Thyroid gland (tissue), 4 donors: Measurements from ENCODE around the gene P2RX4.
"Not testable (repeated sequence)": the region's sequence is repeated elsewhere in the genome, so short reads cannot be mapped to it uniquely, and the experiment has no call there.

Source experiments
- POLR2A ChIP-seq, 2 donors: fragments of 450-650 bp; IDR thresholded peaks; one replicate each; pipeline ENCODE4 v1.6.1; 2017; ENCODE audit warnings: antibody characterized with exemption in 2 of 2, mild to moderate bottlenecking in 2 of 2, moderate library complexity in 1 of 2
- TF ChIP-seq, protein P1 (sequence below), 6 experiments: fragments of 200-600 bp in 3 of 6; fragments of 450-650 bp in 3 of 6; sonication (generic) in 3 of 6; IDR thresholded peaks; one replicate each; pipeline ENCODE4 v1.5.1; 2016 to 2019; ENCODE audit warnings: antibody characterized with exemption in 6 of 6, mild to moderate bottlenecking in 2 of 6, inconsistent platforms in 1 of 6, moderate library complexity in 1 of 6

GRCh38 chr12:121280531-121280930, 70.6 kb downstream of the P2RX4 start:
- TF ChIP-seq, protein P1, sequence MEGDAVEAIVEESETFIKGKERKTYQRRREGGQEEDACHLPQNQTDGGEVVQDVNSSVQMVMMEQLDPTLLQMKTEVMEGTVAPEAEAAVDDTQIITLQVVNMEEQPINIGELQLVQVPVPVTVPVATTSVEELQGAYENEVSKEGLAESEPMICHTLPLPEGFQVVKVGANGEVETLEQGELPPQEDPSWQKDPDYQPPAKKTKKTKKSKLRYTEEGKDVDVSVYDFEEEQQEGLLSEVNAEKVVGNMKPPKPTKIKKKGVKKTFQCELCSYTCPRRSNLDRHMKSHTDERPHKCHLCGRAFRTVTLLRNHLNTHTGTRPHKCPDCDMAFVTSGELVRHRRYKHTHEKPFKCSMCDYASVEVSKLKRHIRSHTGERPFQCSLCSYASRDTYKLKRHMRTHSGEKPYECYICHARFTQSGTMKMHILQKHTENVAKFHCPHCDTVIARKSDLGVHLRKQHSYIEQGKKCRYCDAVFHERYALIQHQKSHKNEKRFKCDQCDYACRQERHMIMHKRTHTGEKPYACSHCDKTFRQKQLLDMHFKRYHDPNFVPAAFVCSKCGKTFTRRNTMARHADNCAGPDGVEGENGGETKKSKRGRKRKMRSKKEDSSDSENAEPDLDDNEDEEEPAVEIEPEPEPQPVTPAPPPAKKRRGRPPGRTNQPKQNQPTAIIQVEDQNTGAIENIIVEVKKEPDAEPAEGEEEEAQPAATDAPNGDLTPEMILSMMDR (IDR thresholded peaks at IDR 0.05), result not testable (repeated sequence)
- TF ChIP-seq POLR2A (IDR thresholded peaks at IDR 0.05), result not testable (repeated sequence)
